ENCODE measurements around the gene CYBC1. TPM values are rescaled to one million over a fixed set of nuclear protein-coding genes. Genes with fewer than 3 reads are reported as not detected.

Gene CYBC1
- polyA plus RNA-seq (2011; rRNA removed) = 68.6 and 81.8 TPM in 2 replicates
- polyA plus RNA-seq (2012; cell fraction: cytosol; rRNA removed) = 103 and 118 TPM in 2 replicates
- 189 and 277 TPM in 2 replicates for polyA plus RNA-seq (2012; cell fraction: nucleus; rRNA removed)
- polyA plus RNA-seq (2017; fragmentation: RNase III; extraction: RNeasy Plus Mini Kit Qiagen cat#74134 plus additional on column Dnase treatment) = 74.3 to 89.8 TPM (median 86.5 TPM) in 3 replicates
- polyA minus RNA-seq (2011; rRNA and poly(A)+ RNA removed) = 63.4 and 73.2 TPM in 2 replicates

GRCh38 chr17:82450357-82451106 lies at the start of gene CYBC1:
Gene CYBC1 (minus strand): TSS chr17:82450752. CDS start chr17:82449254, 1,498 bp downstream.
- ATAC-seq (peak; percentile 86 to 92), DNase-seq (ENCODE audit: low read depth in 1 of 2, low spot score in 1 of 2) (peak; percentile 84 to 93), FAIRE-seq (no peak)
- Histone ChIP-seq H3K4me2 (peak within 1 kb of the TSS; percentile 92), H3K9me3 (no peaks in the 10 kb centered on the region), H3K27ac (peak within 1 kb of the TSS; percentile 85 to 91), H3K4me1 (peaks cover 13% of the 10 kb centered on the region; the same call in 2 of the 3 replicates), H3K4me3 (peak within 1 kb of the TSS; percentile 77)
- WGBS (ENCODE audit: missing lambda C conversion rate) = 2% methylated on average over 54 of the region's 91 CpGs
- ChIA-PET CTCF (interaction anchor here (0.8 kb wide), 1 partner anchor 17 kb away, joined by 3 read pairs; no protein-coding TSS in a partner anchor), POLR2A (no interaction called here)
- peak; percentile 35; the same call in 1 of the 2 replicates for TF ChIP-seq MAX (IDR thresholded peaks at IDR 0.05)
- TF ChIP-seq E2F6 (IDR thresholded peaks at IDR 0.05; ENCODE audit: borderline replicate concordance, low read depth) = peak; percentile 63
- TF ChIP-seq JUN (IDR thresholded peaks at IDR 0.05) = peak; percentile 91 to 92
- no peak for TF ChIP-seq HDAC2 (IDR thresholded peaks at IDR 0.05)
- no peak for TF ChIP-seq POLR2AphosphoS2 (conservative IDR thresholded peaks at IDR 0.05; ENCODE audit: low read length)
- TF ChIP-seq FOSB (CRISPR knock-in tag; IDR thresholded peaks at IDR 0.05) = no peak
- no peak for TF ChIP-seq RNF2 (IDR thresholded peaks at IDR 0.05; ENCODE audit: borderline replicate concordance, low read depth)
- no peak for TF ChIP-seq PBX3 (IDR thresholded peaks at IDR 0.05)
- no peak for TF ChIP-seq MAFK (IDR thresholded peaks at IDR 0.05; ENCODE audit: partially characterized antibody)
- no peak for TF ChIP-seq GATA3 (IDR thresholded peaks at IDR 0.05; ENCODE audit: borderline replicate concordance)
- TF ChIP-seq RCOR1 (IDR thresholded peaks at IDR 0.05; ENCODE audit: low read depth, low read length) = no peak
- TF ChIP-seq HOXB5 (CRISPR knock-in tag; IDR thresholded peaks at IDR 0.05) = 0 out of 2 replicates have a peak, but pooled peaks have one; percentile 50
- TF ChIP-seq POLR2A (IDR thresholded peaks at IDR 0.05; ENCODE audit: low read length) = peak; percentile 88
- TF ChIP-seq EHF (CRISPR knock-in tag; IDR thresholded peaks at IDR 0.05) = peak; percentile 51; the same call in 1 of the 2 replicates
- TF ChIP-seq BCL3 (IDR thresholded peaks at IDR 0.05) = peak; percentile 78; the same call in 1 of the 3 replicates
- peak; percentile 80 for TF ChIP-seq PHF8 (IDR thresholded peaks at IDR 0.05; ENCODE audit: borderline replicate concordance, low read depth)
- TF ChIP-seq SMC3 (IDR thresholded peaks at IDR 0.05) = no peak; the same call in 2 of the 3 replicates
- TF ChIP-seq TFCP2L1 (CRISPR knock-in tag; IDR thresholded peaks at IDR 0.05) = 0 out of 2 replicates have a peak, but pooled peaks have one; percentile 38
- TF ChIP-seq HMGXB4 (CRISPR knock-in tag; IDR thresholded peaks at IDR 0.05; ENCODE audit: borderline replicate concordance) = no peak
- no peak for TF ChIP-seq CEBPB (IDR thresholded peaks at IDR 0.05)
- TF ChIP-seq CTCF (IDR thresholded peaks at IDR 0.05) = no peak
- TF ChIP-seq BHLHE40 (IDR thresholded peaks at IDR 0.05; ENCODE audit: low read depth, low read length) = no peak
- peak; percentile 31; the same call in 1 of the 2 replicates for TF ChIP-seq TP53 (CRISPR knock-in tag; IDR thresholded peaks at IDR 0.05)
